ENCODE measurements around the gene SLCO3A1.

DNA sequence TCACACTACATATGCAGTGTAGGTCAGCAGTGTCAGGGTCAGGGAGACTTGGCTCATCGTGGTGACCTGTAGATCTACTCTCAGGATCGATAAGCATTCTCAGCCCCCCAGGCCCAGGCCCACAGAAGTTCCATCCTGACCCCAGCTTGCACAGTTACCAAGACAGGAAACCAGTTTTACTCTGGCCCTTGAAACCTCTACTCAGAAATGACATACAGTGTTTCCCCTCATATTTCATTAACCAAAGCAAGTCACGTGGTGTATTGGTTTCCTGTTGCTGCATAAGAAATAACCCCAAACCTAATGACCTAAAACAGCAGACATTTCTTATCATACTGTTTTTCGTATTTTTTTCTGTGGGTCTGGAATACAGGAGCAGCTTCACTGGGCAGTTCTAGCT, 242.2 kb downstream of the SLCO3A1 start:
- TF ChIP-seq, protein P1, sequence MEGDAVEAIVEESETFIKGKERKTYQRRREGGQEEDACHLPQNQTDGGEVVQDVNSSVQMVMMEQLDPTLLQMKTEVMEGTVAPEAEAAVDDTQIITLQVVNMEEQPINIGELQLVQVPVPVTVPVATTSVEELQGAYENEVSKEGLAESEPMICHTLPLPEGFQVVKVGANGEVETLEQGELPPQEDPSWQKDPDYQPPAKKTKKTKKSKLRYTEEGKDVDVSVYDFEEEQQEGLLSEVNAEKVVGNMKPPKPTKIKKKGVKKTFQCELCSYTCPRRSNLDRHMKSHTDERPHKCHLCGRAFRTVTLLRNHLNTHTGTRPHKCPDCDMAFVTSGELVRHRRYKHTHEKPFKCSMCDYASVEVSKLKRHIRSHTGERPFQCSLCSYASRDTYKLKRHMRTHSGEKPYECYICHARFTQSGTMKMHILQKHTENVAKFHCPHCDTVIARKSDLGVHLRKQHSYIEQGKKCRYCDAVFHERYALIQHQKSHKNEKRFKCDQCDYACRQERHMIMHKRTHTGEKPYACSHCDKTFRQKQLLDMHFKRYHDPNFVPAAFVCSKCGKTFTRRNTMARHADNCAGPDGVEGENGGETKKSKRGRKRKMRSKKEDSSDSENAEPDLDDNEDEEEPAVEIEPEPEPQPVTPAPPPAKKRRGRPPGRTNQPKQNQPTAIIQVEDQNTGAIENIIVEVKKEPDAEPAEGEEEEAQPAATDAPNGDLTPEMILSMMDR (IDR thresholded peaks at IDR 0.05): no peak
- TF ChIP-seq POLR2AphosphoS5 (IDR thresholded peaks at IDR 0.05; ENCODE audit: insufficient read depth in 1 of 2, low read depth in 1 of 2): no peak
- TF ChIP-seq POLR2A (IDR thresholded peaks at IDR 0.05): no peak
